GM19395 (cell line): ENCODE results near the gene DLG2.

Experiments used
- ATAC-seq: cut with Tn5 transposase; IDR thresholded peaks from one replicate; pipeline ENCODE4 v1.9.1; 2021; ENCODE audit warnings: mild to moderate bottlenecking, moderate library complexity; ENCODE audit not compliant: unreplicated experiment

Gene DLG2

GRCh38 chr11:84193706-84194105 lies 1433.4 kb downstream of the DLG2 start:
- no peak for ATAC-seq

GRCh38 chr11:84188521-84188920 lies 1438.6 kb downstream of the DLG2 start:
- ATAC-seq, result no peak

- ATAC-seq, result no peak
Measured at GRCh38 chr11:84173078-84173477, 1454.1 kb downstream of the DLG2 start.

GRCh38 chr11:84165139-84165538 lies 1462.0 kb downstream of the DLG2 start:
- ATAC-seq, result no peak

GRCh38 chr11:84164728-84165127 lies 1462.4 kb downstream of the DLG2 start:
- ATAC-seq, result no peak

GRCh38 chr11:84163116-84163515 lies 1464.0 kb downstream of the DLG2 start:
- ATAC-seq, result no peak

GRCh38 chr11:84157639-84158038 lies 1469.5 kb downstream of the DLG2 start:
- no peak for ATAC-seq

- ATAC-seq, result no peak
Measured at GRCh38 chr11:84146826-84147225, 1480.3 kb downstream of the DLG2 start.

- ATAC-seq, result no peak
Measured at GRCh38 chr11:84145616-84146185, 1481.4 kb downstream of the DLG2 start.

- no peak for ATAC-seq
Measured at GRCh38 chr11:84144531-84144930, 1482.6 kb downstream of the DLG2 start.

GRCh38 chr11:84142411-84142810 lies 1484.7 kb downstream of the DLG2 start:
- no peak for ATAC-seq

- no peak for ATAC-seq
Measured at GRCh38 chr11:84140386-84141169, 1486.6 kb downstream of the DLG2 start.

GRCh38 chr11:84137960-84138359 lies 1489.2 kb downstream of the DLG2 start:
- ATAC-seq, result no peak

- ATAC-seq, result no peak
Measured at GRCh38 chr11:84137505-84137904, 1489.6 kb downstream of the DLG2 start.

- no peak for ATAC-seq
Measured at GRCh38 chr11:84136926-84137325, 1490.2 kb downstream of the DLG2 start.

- ATAC-seq, result no peak
Measured at GRCh38 chr11:84130646-84131427, 1496.3 kb downstream of the DLG2 start.

GRCh38 chr11:84129961-84130576 lies 1497.1 kb downstream of the DLG2 start:
- no peak for ATAC-seq

GRCh38 chr11:84128840-84129239 lies 1498.3 kb downstream of the DLG2 start:
- no peak for ATAC-seq

- no peak for ATAC-seq
Measured at GRCh38 chr11:84117394-84117793, 1509.8 kb downstream of the DLG2 start.

GRCh38 chr11:84106541-84106940 lies 1520.6 kb downstream of the DLG2 start:
- ATAC-seq, result no peak

- no peak for ATAC-seq
Measured at GRCh38 chr11:84105148-84105547, 1522.0 kb downstream of the DLG2 start.
